ENCODE measurements around the gene CNIH4. TPM values are rescaled to one million over a fixed set of nuclear protein-coding genes. Genes with fewer than 3 reads are reported as not detected.

Gene CNIH4
- total and polyA plus RNA-seq, 2 of the 4 experiments (the other 2 are of a cell fraction): 29.7 to 73.1 TPM

- H2AK9ac ChIP-seq (replicated peaks; ENCODE audit: low read depth, low read length, poor library complexity): no peak overlapping the region
- H2AK5ac ChIP-seq (ENCODE audit: low read depth, low read length): no peak overlapping the region
- no peak for ATAC-seq (ENCODE audit: low read depth)
- H3K4ac ChIP-seq (ENCODE audit: low read depth, low read length): no peak overlapping the region
- H3K9me3 ChIP-seq (ENCODE audit: control insufficient read depth, insufficient read depth, low read length): no peaks in the 10 kb centered on the region
- TF ChIP-seq MXI1 (IDR thresholded peaks at IDR 0.05; ENCODE audit: borderline replicate concordance, low read depth, low read length) (no peak), RCOR1 (IDR thresholded peaks at IDR 0.05; ENCODE audit: insufficient replicate concordance, low read length) (no peak), NFE2L2 (IDR thresholded peaks at IDR 0.05; ENCODE audit: low read depth, low read length) (no peak), CTCF (conservative IDR thresholded peaks at IDR 0.05; ENCODE audit: low read depth, low read length) (no peak), FOS (IDR thresholded peaks at IDR 0.05; ENCODE audit: low read depth, low read length) (no peak), MAFK (IDR thresholded peaks at IDR 0.05; ENCODE audit: low read depth, low read length) (no peak), ELK1 (IDR thresholded peaks at IDR 0.05; ENCODE audit: borderline replicate concordance, low read depth, low read length) (no peak), SMC3 (IDR thresholded peaks at IDR 0.05; ENCODE audit: low read depth, low read length) (no peak), BHLHE40 (IDR thresholded peaks at IDR 0.05; ENCODE audit: low read depth, low read length) (no peak), CEBPB (IDR thresholded peaks at IDR 0.05; ENCODE audit: low read depth, low read length) (no peak), USF2 (IDR thresholded peaks at IDR 0.05; ENCODE audit: low read depth, low read length) (no peak), MAZ (IDR thresholded peaks at IDR 0.05; ENCODE audit: borderline replicate concordance, low read depth, low read length) (no peak), CHD1 (IDR thresholded peaks at IDR 0.05; ENCODE audit: low read depth, low read length) (no peak), RFX5 (IDR thresholded peaks at IDR 0.05; ENCODE audit: low read depth, low read length) (no peak), POLR2A (IDR thresholded peaks at IDR 0.05; ENCODE audit: low read depth, low read length) (no peak), RAD21 (IDR thresholded peaks at IDR 0.05; ENCODE audit: low read length) (no peak)
- H3K9ac ChIP-seq (ENCODE audit: low read depth, low read length): no peak overlapping the region
- WGBS, 2 experiments (ENCODE audit: extremely low coverage in 2 of 2, insufficient read length in 1 of 2): no CpG with 5 or more reads among the region's 2 CpGs
- no peak overlapping the region for H2BK20ac ChIP-seq (ENCODE audit: low read depth, low read length)
- no peak overlapping the region for H3K4me3 ChIP-seq (ENCODE audit: insufficient read depth, low read depth, low read length)
- H3K4me2 ChIP-seq (ENCODE audit: low read depth, low read length): no peak overlapping the region
- no peak overlapping the region for H3K14ac ChIP-seq (replicated peaks; ENCODE audit: low read depth, low read length)
- in situ Hi-C loops (cut with MboI; ENCODE audit: low sequenced_read_pairs) (no loop called here), intact Hi-C loops (cut with micrococcal nuclease) (no loop called here), dilution Hi-C loops (cut with HindIII; ENCODE audit: low sequenced_read_pairs, unreplicated experiment) (no loop called here)
- BruUV-seq (replicated peaks): no TSS peak
- no peaks in the 10 kb centered on the region for H3K4me1 ChIP-seq (ENCODE audit: control insufficient read depth, insufficient read depth, low read length)
- peaks cover 4% of the 10 kb centered on the region; the same call in 1 of the 2 replicates for H3K9me1 ChIP-seq (ENCODE audit: insufficient read depth, low read length)
- H2BK15ac ChIP-seq (ENCODE audit: low read depth, low read length): no peak overlapping the region
- no peak overlapping the region for H3K56ac ChIP-seq (ENCODE audit: extremely low read depth, insufficient read depth, low read length)
- H2BK120ac ChIP-seq (ENCODE audit: low read depth, low read length): no peak overlapping the region
- no peak overlapping the region for H3K23ac ChIP-seq (ENCODE audit: low read depth, low read length)
- H3K18ac ChIP-seq (ENCODE audit: low read depth, low read length): no peak overlapping the region
- H4K20me1 ChIP-seq (ENCODE audit: insufficient read depth, low read length): no peaks in the 10 kb centered on the region; the same call in none of the 2 replicates
- no peak overlapping the region for H4K91ac ChIP-seq (ENCODE audit: insufficient read depth, low read depth, low read length)
- no peaks in the 10 kb centered on the region for H3K27me3 ChIP-seq (ENCODE audit: control insufficient read depth, insufficient read depth, low read length)
- POLR2A ChIA-PET (ENCODE audit: unreplicated experiment): no interaction called here
- no peak overlapping the region for H2BK5ac ChIP-seq (ENCODE audit: low read depth, low read length, poor library complexity, severe bottlenecking)
- DNase-seq: no peak
- H4K8ac ChIP-seq (ENCODE audit: low read depth in 2 of 2, low read length in 2 of 2): no peak overlapping the region
- H3K27ac ChIP-seq (ENCODE audit: insufficient read depth, low read length): no peak overlapping the region
- CTCF ChIA-PET: no interaction called here
- H3K36me3 ChIP-seq (ENCODE audit: control insufficient read depth, insufficient read depth, low read length): 0 out of 2 replicates have a peak, but pooled peaks cover 2% of the 10 kb centered on the region
- H2AFZ ChIP-seq (replicated peaks; ENCODE audit: low read length, poor library complexity): no peak overlapping the region
- H4K5ac ChIP-seq (ENCODE audit: low read depth, low read length): no peak overlapping the region
- H3K79me1 ChIP-seq (ENCODE audit: low read depth in 1 of 2, low read length in 2 of 2): peaks cover 28 to 41% of the 10 kb centered on the region in 2 experiments
Measured at GRCh38 chr1:224321706-224322105, 35.0 kb upstream of the CNIH4 start.
